GM21576 (cell line): ENCODE measurements around the gene MAK.
A peak's percentile ranks its signal among the peaks of the same experiment; 100 is the strongest.
"Not testable (repeated sequence)": the region's sequence is repeated elsewhere in the genome, so short reads cannot be mapped to it uniquely, and the experiment has no call there.

Source experiments
- ATAC-seq: cut with Tn5 transposase; IDR thresholded peaks from one replicate; pipeline ENCODE4 v1.9.1; 2021; ENCODE audit warnings: mild to moderate bottlenecking, moderate library complexity; ENCODE audit not compliant: unreplicated experiment

Gene MAK

GRCh38 chr6:10854922-10855632, 16.7 kb upstream of the MAK start:
- ATAC-seq = no peak

- ATAC-seq = not testable (repeated sequence)
Observed at GRCh38 chr6:10853849-10854300, 15.5 kb upstream of the MAK start.

- ATAC-seq = no peak
Observed at GRCh38 chr6:10852361-10852960, 14.1 kb upstream of the MAK start.

- ATAC-seq = no peak
Observed at GRCh38 chr6:10850728-10851127, 12.4 kb upstream of the MAK start.

- no peak for ATAC-seq
Observed at GRCh38 chr6:10849901-10850300, 11.6 kb upstream of the MAK start.

- no peak for ATAC-seq
Observed at GRCh38 chr6:10847684-10848083, 9.3 kb upstream of the MAK start.

- ATAC-seq = no peak
Observed at GRCh38 chr6:10843554-10843953, 5.2 kb upstream of the MAK start.

GRCh38 chr6:10838794-10839333, 525 bp upstream of the MAK start:
- ATAC-seq = peak; percentile 69

GRCh38 chr6:10837622-10837994, 731 bp downstream of the MAK start:
- ATAC-seq = no peak

- ATAC-seq = no peak
Observed at GRCh38 chr6:10837009-10837621, 1.2 kb downstream of the MAK start.

GRCh38 chr6:10834823-10835222, 3.5 kb downstream of the MAK start:
- no peak for ATAC-seq

GRCh38 chr6:10831609-10832008, 6.7 kb downstream of the MAK start:
- ATAC-seq = no peak

- no peak for ATAC-seq
Observed at GRCh38 chr6:10824819-10825218, 13.5 kb downstream of the MAK start.

- no peak for ATAC-seq
Observed at GRCh38 chr6:10824297-10824696, 14.0 kb downstream of the MAK start.

GRCh38 chr6:10814176-10814575, 24.2 kb downstream of the MAK start:
- ATAC-seq = not testable (repeated sequence)

GRCh38 chr6:10809098-10809497, 29.2 kb downstream of the MAK start:
- ATAC-seq = no peak

- no peak for ATAC-seq
Observed at GRCh38 chr6:10808376-10808775, 30.0 kb downstream of the MAK start.

- ATAC-seq = peak; percentile 94
Observed at GRCh38 chr6:10801224-10801848, 37.0 kb downstream of the MAK start.

- no peak for ATAC-seq
Observed at GRCh38 chr6:10800810-10801209, 37.5 kb downstream of the MAK start.

- ATAC-seq = no peak
Observed at GRCh38 chr6:10794239-10794638, 44.1 kb downstream of the MAK start.

- no peak for ATAC-seq
Observed at GRCh38 chr6:10793695-10794094, 44.6 kb downstream of the MAK start.

- ATAC-seq = no peak
Observed at GRCh38 chr6:10793035-10793434, 45.3 kb downstream of the MAK start.
